Measurements from ENCODE around the gene AGO4. TPM values are rescaled to one million over a fixed set of nuclear protein-coding genes. Genes with fewer than 3 reads are reported as not detected.

Gene AGO4
- total and polyA plus RNA-seq, 2 of the 4 experiments (the other 2 are of a cell fraction) = 8.2 to 9.2 TPM

DNA sequence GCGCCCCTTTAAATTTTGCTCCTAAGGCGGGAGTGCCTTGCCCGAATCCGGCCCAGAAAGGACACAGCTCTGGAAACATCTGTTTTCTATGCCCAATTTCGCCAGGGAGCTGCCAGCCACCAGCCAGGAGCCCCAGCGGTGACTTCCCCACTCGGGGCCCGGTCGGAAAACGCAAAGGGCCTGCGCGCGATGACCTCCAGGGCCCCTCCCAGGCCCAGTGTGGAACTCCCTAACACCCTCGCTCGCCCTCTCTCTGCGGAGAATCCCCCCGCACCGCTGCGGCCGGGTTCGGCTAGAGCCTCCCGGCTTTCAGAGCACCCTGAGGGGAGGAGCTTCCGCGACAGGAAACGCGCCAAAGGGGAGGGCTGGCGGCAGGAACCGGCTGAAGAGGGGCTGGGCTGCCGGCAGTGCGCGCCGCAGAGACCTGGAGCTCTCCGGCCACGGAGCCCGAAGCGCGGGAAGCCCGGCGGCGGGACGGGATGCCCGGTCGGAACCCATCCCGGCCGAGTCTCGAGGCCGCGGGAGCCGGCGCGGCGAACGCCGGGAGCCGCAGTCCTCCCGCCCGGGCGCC, 38.5 kb upstream of the AGO4 start:
- no peak overlapping the region for H2AK5ac ChIP-seq (ENCODE audit: low read depth, low read length)
- H2BK15ac ChIP-seq (ENCODE audit: low read depth, low read length) = no peak overlapping the region
- intact Hi-C loops (cut with micrococcal nuclease) (loop anchor here (10.0 kb wide), 1 partner anchor 124 kb away; the partner anchor contains the start of gene PSMB2), in situ Hi-C loops (cut with MboI; ENCODE audit: low sequenced_read_pairs) (no loop called here), dilution Hi-C loops (cut with HindIII; ENCODE audit: low sequenced_read_pairs, unreplicated experiment) (no loop called here)
- POLR2A ChIA-PET (ENCODE audit: unreplicated experiment) = no interaction called here
- H3K23ac ChIP-seq (ENCODE audit: low read depth, low read length) = peak overlapping the region; percentile 49
- H3K4me3 ChIP-seq (ENCODE audit: insufficient read depth, low read depth, low read length) = peak overlapping the region; percentile 82
- peak overlapping the region; percentile 76 for H3K4me2 ChIP-seq (ENCODE audit: low read depth, low read length)
- peak overlapping the region; percentile 61 for H2BK5ac ChIP-seq (ENCODE audit: low read depth, low read length, poor library complexity, severe bottlenecking)
- H4K91ac ChIP-seq (ENCODE audit: insufficient read depth, low read depth, low read length) = no peak overlapping the region
- no peaks in the 10 kb centered on the region for H3K36me3 ChIP-seq (ENCODE audit: control insufficient read depth, insufficient read depth, low read length)
- no TSS peak for BruUV-seq (replicated peaks)
- H3K9me1 ChIP-seq (ENCODE audit: insufficient read depth, low read length) = no peaks in the 10 kb centered on the region
- ATAC-seq (ENCODE audit: low read depth) (peak; percentile 96), DNase-seq (peak; percentile 75)
- H2AK9ac ChIP-seq (replicated peaks; ENCODE audit: low read depth, low read length, poor library complexity) = peak overlapping the region; percentile 89
- H4K5ac ChIP-seq (ENCODE audit: low read depth, low read length) = no peak overlapping the region
- WGBS, 2 experiments (ENCODE audit: extremely low coverage in 2 of 2, insufficient read length in 1 of 2) = 0% methylated on average over 8 of the region's 58 CpGs; no CpG with 5 or more reads in 1 of the 2 experiments
- H3K27ac ChIP-seq (ENCODE audit: insufficient read depth, low read length) = peak overlapping the region; percentile 88
- H3K4ac ChIP-seq (ENCODE audit: low read depth, low read length) = peak overlapping the region; percentile 14
- H2AFZ ChIP-seq (replicated peaks; ENCODE audit: low read length, poor library complexity) = peak overlapping the region; percentile 99
- H3K56ac ChIP-seq (ENCODE audit: extremely low read depth, insufficient read depth, low read length) = peak overlapping the region; percentile 80
- no peaks in the 10 kb centered on the region for H3K27me3 ChIP-seq (ENCODE audit: control insufficient read depth, insufficient read depth, low read length)
- peak overlapping the region; percentile 80 for H3K9ac ChIP-seq (ENCODE audit: low read depth, low read length)
- CTCF ChIA-PET = interaction anchor here (0.6 to 1.6 kb wide), 3 partner anchors 11 to 213 kb away, joined by 3 to 4 read pairs (median 3); no protein-coding TSS in a partner anchor
- no peaks in the 10 kb centered on the region for H3K9me3 ChIP-seq (ENCODE audit: control insufficient read depth, insufficient read depth, low read length)
- H3K79me1 ChIP-seq (ENCODE audit: low read depth in 1 of 2, low read length in 2 of 2) = peaks cover 10 to 22% of the 10 kb centered on the region in 2 experiments
- no peak overlapping the region for H2BK20ac ChIP-seq (ENCODE audit: low read depth, low read length)
- H3K14ac ChIP-seq (replicated peaks; ENCODE audit: low read depth, low read length) = peak overlapping the region; percentile 15; the same call in 1 of the 2 replicates
- TF ChIP-seq MAZ (IDR thresholded peaks at IDR 0.05; ENCODE audit: borderline replicate concordance, low read depth, low read length) = peak; percentile 58; the same call in 1 of the 2 replicates
- TF ChIP-seq, protein P1, sequence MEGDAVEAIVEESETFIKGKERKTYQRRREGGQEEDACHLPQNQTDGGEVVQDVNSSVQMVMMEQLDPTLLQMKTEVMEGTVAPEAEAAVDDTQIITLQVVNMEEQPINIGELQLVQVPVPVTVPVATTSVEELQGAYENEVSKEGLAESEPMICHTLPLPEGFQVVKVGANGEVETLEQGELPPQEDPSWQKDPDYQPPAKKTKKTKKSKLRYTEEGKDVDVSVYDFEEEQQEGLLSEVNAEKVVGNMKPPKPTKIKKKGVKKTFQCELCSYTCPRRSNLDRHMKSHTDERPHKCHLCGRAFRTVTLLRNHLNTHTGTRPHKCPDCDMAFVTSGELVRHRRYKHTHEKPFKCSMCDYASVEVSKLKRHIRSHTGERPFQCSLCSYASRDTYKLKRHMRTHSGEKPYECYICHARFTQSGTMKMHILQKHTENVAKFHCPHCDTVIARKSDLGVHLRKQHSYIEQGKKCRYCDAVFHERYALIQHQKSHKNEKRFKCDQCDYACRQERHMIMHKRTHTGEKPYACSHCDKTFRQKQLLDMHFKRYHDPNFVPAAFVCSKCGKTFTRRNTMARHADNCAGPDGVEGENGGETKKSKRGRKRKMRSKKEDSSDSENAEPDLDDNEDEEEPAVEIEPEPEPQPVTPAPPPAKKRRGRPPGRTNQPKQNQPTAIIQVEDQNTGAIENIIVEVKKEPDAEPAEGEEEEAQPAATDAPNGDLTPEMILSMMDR (conservative IDR thresholded peaks at IDR 0.05; ENCODE audit: low read depth, low read length) = no peak
- no peak for TF ChIP-seq FOS (IDR thresholded peaks at IDR 0.05; ENCODE audit: low read depth, low read length)
- TF ChIP-seq SMC3 (IDR thresholded peaks at IDR 0.05; ENCODE audit: low read depth, low read length) = no peak
- no peak; the same call in 1 of the 2 replicates for TF ChIP-seq MXI1 (IDR thresholded peaks at IDR 0.05; ENCODE audit: borderline replicate concordance, low read depth, low read length)
- TF ChIP-seq RFX5 (IDR thresholded peaks at IDR 0.05; ENCODE audit: low read depth, low read length) = no peak
- H4K8ac ChIP-seq (ENCODE audit: low read depth in 2 of 2, low read length in 2 of 2) = peak overlapping the region; percentile 32 to 79; a peak in 2 of 4 replicates
- no peak overlapping the region; the same call in 1 of the 2 replicates for H3K18ac ChIP-seq (ENCODE audit: low read depth, low read length)
- peaks cover 2% of the 10 kb centered on the region for H3K4me1 ChIP-seq (ENCODE audit: control insufficient read depth, insufficient read depth, low read length)
- H4K20me1 ChIP-seq (ENCODE audit: insufficient read depth, low read length) = no peaks in the 10 kb centered on the region; the same call in 1 of the 2 replicates
- H2BK120ac ChIP-seq (ENCODE audit: low read depth, low read length) = no peak overlapping the region

Measured in IMR-90 (cell line).